ENCODE measurements around the gene PBX3. TPM values are rescaled to one million over a fixed set of nuclear protein-coding genes. Genes with fewer than 3 reads are reported as not detected.

Gene PBX3
- total and polyA plus RNA-seq, 2 experiments from 2014 or later: 13.4 to 30.9 TPM

DNA sequence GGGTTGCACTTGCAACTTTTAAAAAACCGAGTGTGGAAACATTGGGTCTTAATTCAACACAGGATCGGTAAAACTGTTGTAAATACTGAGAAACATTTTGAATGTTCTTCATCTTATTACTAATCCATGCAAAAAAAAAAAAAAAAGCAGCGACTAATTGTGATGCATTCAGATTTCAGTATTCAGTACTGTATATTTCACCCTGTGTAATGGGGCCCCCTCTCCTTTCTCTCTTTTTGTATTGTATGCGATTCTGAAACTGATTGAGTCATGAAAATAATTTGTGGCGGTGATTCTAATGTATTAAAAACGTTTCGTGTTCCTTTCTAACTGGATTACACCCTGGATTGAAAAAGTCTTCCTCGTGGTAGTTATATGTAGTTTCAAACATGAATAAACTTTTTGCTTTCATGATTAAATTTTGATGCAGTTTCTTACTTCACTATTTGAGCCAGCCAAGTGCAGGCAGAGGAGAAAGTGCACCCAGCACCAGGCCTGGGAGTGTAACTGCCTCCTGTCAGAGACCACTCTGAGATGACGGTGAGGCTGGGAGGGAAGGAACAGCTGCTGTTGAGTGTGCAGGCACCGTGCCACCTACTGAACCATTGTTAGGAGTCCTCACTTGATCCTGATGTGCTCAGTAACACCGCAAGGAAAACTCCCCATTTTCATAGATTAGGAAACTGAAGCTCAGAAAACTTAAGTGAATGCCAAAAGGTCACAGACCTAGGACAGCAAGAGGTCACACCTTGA is 220.0 kb downstream of the PBX3 start:
- H3K4me3 ChIP-seq: no peak overlapping the region
- H3K27ac ChIP-seq: no peak overlapping the region
- no peaks in the 10 kb centered on the region for H3K4me1 ChIP-seq (ENCODE audit: insufficient read depth)
- H3K9me2 ChIP-seq (ENCODE audit: insufficient read depth): no peaks in the 10 kb centered on the region
- no peaks in the 10 kb centered on the region for H4K20me1 ChIP-seq (ENCODE audit: insufficient read depth)
- no peaks in the 10 kb centered on the region for H3K79me2 ChIP-seq (ENCODE audit: insufficient read depth)
- no peak for TF ChIP-seq EZH2phosphoT487 (IDR thresholded peaks at IDR 0.05; ENCODE audit: insufficient read depth, low read depth)
- TF ChIP-seq EZH2 (IDR thresholded peaks at IDR 0.05; ENCODE audit: insufficient read depth, poor library complexity, severe bottlenecking): no peak
- 90 to 92% methylated on average over 11 of the region's 11 CpGs for WGBS, 2 experiments (ENCODE audit: low coverage in 1 of 2, low lambda C conversion rate in 2 of 2, missing lambda C conversion rate in 2 of 2)
- peaks cover 15% of the 10 kb centered on the region for H3K36me3 ChIP-seq (ENCODE audit: low read depth)
- H3K9me3 ChIP-seq (ENCODE audit: low read depth): no peaks in the 10 kb centered on the region
- no peaks in the 10 kb centered on the region for H3K27me3 ChIP-seq (replicated peaks; ENCODE audit: insufficient read depth)
- H3K4me2 ChIP-seq (ENCODE audit: unreplicated experiment): no peak overlapping the region
- H3F3A ChIP-seq (ENCODE audit: insufficient read depth): no peaks in the 10 kb centered on the region
- no peak for DNase-seq
- in situ Hi-C loops (cut with MboI): no loop called here
- no peak overlapping the region for H3K9ac ChIP-seq
- no peak overlapping the region for H2AFZ ChIP-seq

DNA sequence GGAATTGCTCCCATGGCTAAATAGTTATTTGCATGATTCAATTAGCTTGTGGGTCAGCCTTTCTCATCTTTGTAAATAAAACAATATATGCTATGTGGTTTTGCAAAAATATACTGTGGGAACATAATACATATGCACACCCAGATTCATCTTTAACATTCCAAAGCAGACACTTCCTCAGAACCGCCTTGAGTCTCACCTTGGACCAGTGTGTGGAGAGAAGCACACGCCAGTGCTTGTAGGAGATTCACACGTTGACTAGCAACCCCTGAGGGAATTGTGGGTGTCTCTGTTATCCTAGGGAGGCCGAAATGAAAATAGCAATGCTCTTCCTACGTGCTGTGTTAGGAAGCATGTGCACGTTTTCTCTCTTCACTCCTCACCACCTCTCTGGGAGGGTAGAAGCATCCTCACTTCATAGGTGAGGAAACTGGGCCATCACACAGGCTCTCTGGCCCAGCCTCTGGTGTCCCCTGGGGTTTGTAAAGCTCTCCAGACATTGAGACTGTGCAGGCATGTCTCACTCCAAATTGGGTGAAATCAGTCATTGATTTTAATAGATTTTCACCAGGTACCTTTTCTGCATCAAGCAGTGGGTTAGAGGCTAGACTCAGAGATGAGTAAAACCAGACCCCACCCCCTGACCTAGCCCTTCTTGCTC is 221.7 kb downstream of the PBX3 start:
- no peak overlapping the region for H3K9ac ChIP-seq
- no peaks in the 10 kb centered on the region for H3K79me2 ChIP-seq (ENCODE audit: insufficient read depth)
- no peak for DNase-seq
- H3F3A ChIP-seq (ENCODE audit: insufficient read depth): no peaks in the 10 kb centered on the region
- H3K27me3 ChIP-seq (replicated peaks; ENCODE audit: insufficient read depth): no peaks in the 10 kb centered on the region
- no peaks in the 10 kb centered on the region for H3K9me2 ChIP-seq (ENCODE audit: insufficient read depth)
- H2AFZ ChIP-seq: no peak overlapping the region
- peaks cover 15% of the 10 kb centered on the region for H3K36me3 ChIP-seq (ENCODE audit: low read depth)
- no peaks in the 10 kb centered on the region for H4K20me1 ChIP-seq (ENCODE audit: insufficient read depth)
- no peak overlapping the region for H3K4me2 ChIP-seq (ENCODE audit: unreplicated experiment)
- 78 to 88% methylated on average over 6 of the region's 6 CpGs for WGBS, 2 experiments (ENCODE audit: low coverage in 1 of 2, low lambda C conversion rate in 2 of 2, missing lambda C conversion rate in 2 of 2)
- no peak overlapping the region for H3K4me3 ChIP-seq
- no peaks in the 10 kb centered on the region for H3K9me3 ChIP-seq (ENCODE audit: low read depth)
- H3K4me1 ChIP-seq (ENCODE audit: insufficient read depth): no peaks in the 10 kb centered on the region
- in situ Hi-C loops (cut with MboI): no loop called here
- TF ChIP-seq EZH2 (IDR thresholded peaks at IDR 0.05; ENCODE audit: insufficient read depth, poor library complexity, severe bottlenecking) (no peak), EZH2phosphoT487 (IDR thresholded peaks at IDR 0.05; ENCODE audit: insufficient read depth, low read depth) (no peak)
- H3K27ac ChIP-seq: no peak overlapping the region

DNA sequence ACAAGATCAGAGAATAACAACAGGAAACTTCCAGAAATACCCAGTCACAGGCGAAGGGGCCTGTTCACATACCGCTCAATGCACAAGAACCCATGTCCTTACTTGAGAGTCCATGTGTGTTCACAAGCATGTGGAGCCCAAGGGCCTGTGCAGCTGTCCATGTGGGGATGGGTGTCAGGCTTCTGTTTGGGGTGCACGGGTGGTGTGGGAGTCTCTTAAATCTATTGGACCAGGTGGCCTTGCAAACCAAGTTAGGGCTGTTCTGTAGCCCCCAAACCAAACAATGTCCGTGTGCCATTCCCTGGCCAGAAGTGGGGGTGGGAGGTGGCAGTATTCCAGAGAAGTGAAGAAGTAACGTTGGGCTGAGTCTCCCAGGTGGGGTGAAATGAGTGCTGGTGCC is 222.3 kb downstream of the PBX3 start:
- Histone ChIP-seq H3K36me3 (ENCODE audit: low read depth) (peaks cover 15% of the 10 kb centered on the region), H3K4me3 (no peak overlapping the region), H3K27ac (no peak overlapping the region), H2AFZ (no peak overlapping the region), H3K9ac (no peak overlapping the region), H3K9me2 (ENCODE audit: insufficient read depth) (no peaks in the 10 kb centered on the region), H3K4me1 (ENCODE audit: insufficient read depth) (no peaks in the 10 kb centered on the region), H3K4me2 (ENCODE audit: unreplicated experiment) (no peak overlapping the region), H3K79me2 (ENCODE audit: insufficient read depth) (no peaks in the 10 kb centered on the region), H4K20me1 (ENCODE audit: insufficient read depth) (no peaks in the 10 kb centered on the region), H3F3A (ENCODE audit: insufficient read depth) (no peaks in the 10 kb centered on the region), H3K9me3 (ENCODE audit: low read depth) (no peaks in the 10 kb centered on the region), H3K27me3 (replicated peaks; ENCODE audit: insufficient read depth) (no peaks in the 10 kb centered on the region)
- no peak for DNase-seq
- in situ Hi-C loops (cut with MboI): no loop called here
- no peak for TF ChIP-seq EZH2phosphoT487 (IDR thresholded peaks at IDR 0.05; ENCODE audit: insufficient read depth, low read depth)
- no peak for TF ChIP-seq EZH2 (IDR thresholded peaks at IDR 0.05; ENCODE audit: insufficient read depth, poor library complexity, severe bottlenecking)
- WGBS, 2 experiments (ENCODE audit: low coverage in 1 of 2, low lambda C conversion rate in 2 of 2, missing lambda C conversion rate in 2 of 2): 68 to 78% methylated on average over 5 of the region's 5 CpGs

DNA sequence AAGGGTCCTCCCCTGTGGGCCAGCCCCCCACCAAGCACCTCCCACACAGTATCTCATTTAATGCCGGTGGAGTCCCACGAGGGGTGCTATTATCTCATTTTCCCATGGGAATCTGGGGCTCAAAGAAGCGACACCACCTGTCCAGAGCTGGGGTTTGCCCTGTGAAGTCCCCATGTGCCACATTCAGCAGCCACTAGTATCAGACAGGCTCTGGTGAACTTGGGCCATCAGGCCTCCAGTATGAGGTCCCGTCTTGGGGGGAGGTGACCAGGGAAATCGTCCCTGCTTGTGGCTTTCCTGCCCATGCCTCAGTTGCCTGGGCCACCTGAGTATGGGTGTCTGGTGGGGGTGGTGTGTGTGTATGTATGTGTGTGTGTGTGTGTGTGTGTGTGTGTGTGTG is 222.7 kb downstream of the PBX3 start:
- peaks cover 15% of the 10 kb centered on the region for H3K36me3 ChIP-seq (ENCODE audit: low read depth)
- in situ Hi-C loops (cut with MboI): no loop called here
- H3K4me1 ChIP-seq (ENCODE audit: insufficient read depth): no peaks in the 10 kb centered on the region
- WGBS, 2 experiments (ENCODE audit: low coverage in 1 of 2, low lambda C conversion rate in 2 of 2, missing lambda C conversion rate in 2 of 2): 95 to 96% methylated on average over 5 of the region's 5 CpGs
- no peak for DNase-seq
- no peak overlapping the region for H3K4me2 ChIP-seq (ENCODE audit: unreplicated experiment)
- no peak overlapping the region for H3K4me3 ChIP-seq
- no peak overlapping the region for H2AFZ ChIP-seq
- no peaks in the 10 kb centered on the region for H3K9me3 ChIP-seq (ENCODE audit: low read depth)
- no peaks in the 10 kb centered on the region for H4K20me1 ChIP-seq (ENCODE audit: insufficient read depth)
- H3K9me2 ChIP-seq (ENCODE audit: insufficient read depth): no peaks in the 10 kb centered on the region
- H3K9ac ChIP-seq: no peak overlapping the region
- TF ChIP-seq EZH2phosphoT487 (IDR thresholded peaks at IDR 0.05; ENCODE audit: insufficient read depth, low read depth) (no peak), EZH2 (IDR thresholded peaks at IDR 0.05; ENCODE audit: insufficient read depth, poor library complexity, severe bottlenecking) (no peak)
- H3K27ac ChIP-seq: no peak overlapping the region
- H3K79me2 ChIP-seq (ENCODE audit: insufficient read depth): no peaks in the 10 kb centered on the region
- no peaks in the 10 kb centered on the region for H3F3A ChIP-seq (ENCODE audit: insufficient read depth)
- H3K27me3 ChIP-seq (replicated peaks; ENCODE audit: insufficient read depth): no peaks in the 10 kb centered on the region
